Esophagus squamous epithelium (tissue), 5 donors: Measurements from ENCODE around the gene DCC. TPM values are rescaled to one million over a fixed set of nuclear protein-coding genes. Genes with fewer than 3 reads are reported as not detected.

Experiments used
- DNase-seq: peaks from one replicate; lab custom pipeline; 2025; lab: John Stamatoyannopoulos, UW
- H3K27ac ChIP-seq, 4 donors: fragments of 200-600 bp; sonication (generic); one replicate each; pipeline ENCODE4 v1.5.1; 2016 to 2019; ENCODE audit warnings: mild to moderate bottlenecking in 1 of 4
- H3K27me3 ChIP-seq, 4 donors: fragments of 200-600 bp; sonication (generic); 1 replicate in 3 of 4; 2 replicates in 1 of 4; pipeline versions ENCODE4 v1.5.1 to v1.6.0; 2017 to 2021; ENCODE audit warnings: antibody characterized with exemption in 1 of 4
- H3K36me3 ChIP-seq, 3 donors: fragments of 200-600 bp; sonication (generic); one replicate each; pipeline ENCODE4 v1.5.1; 2016 to 2019
- H3K4me1 ChIP-seq, 3 donors: fragments of 200-600 bp; sonication (generic); one replicate each; pipeline ENCODE4 v1.5.1; 2017 to 2019
- H3K4me3 ChIP-seq, 4 donors: fragments of 200-600 bp; sonication (generic); 1 replicate in 3 of 4; 2 replicates in 1 of 4; pipeline ENCODE4 v1.5.1; 2016 to 2019; ENCODE audit warnings: mild to moderate bottlenecking in 2 of 4, moderate library complexity in 1 of 4
- H3K9me3 ChIP-seq, 3 donors: fragments of 200-600 bp; sonication (generic); one replicate each; pipeline ENCODE4 v1.5.1; 2016 to 2019
- CTCF ChIP-seq, 6 experiments: fragments of 450-650 bp in 4 of 6; fragments of 200-600 bp in 2 of 6; sonication (generic) in 2 of 6; IDR thresholded peaks; one replicate each; pipeline ENCODE4 v1.5.1; 2016 to 2019; ENCODE audit warnings: antibody characterized with exemption in 6 of 6, mild to moderate bottlenecking in 4 of 6, moderate library complexity in 4 of 6
- POLR2A ChIP-seq, 4 donors: fragments of 450-650 bp; IDR thresholded peaks; one replicate each; pipeline ENCODE4 v1.6.1; 2017; ENCODE audit warnings: antibody characterized with exemption in 4 of 4, mild to moderate bottlenecking in 4 of 4, moderate library complexity in 3 of 4
- WGBS, 2 donors: methylation state at CpG; one replicate each; pipeline ENCODE4 v1.1.5; 2018; 5-methylcytosine and 5-hydroxymethylcytosine counted together
- intact Hi-C: fragments of 100-400 bp; cut with DNase I; formaldehyde crosslinking; loops from one replicate; pipeline ENCODE4 v1.15.0; 2022
- total RNA-seq, 4 donors: library from RNA; depleted of rRNA; stranded (reverse); fragments of >200 nt; gene quantifications; one replicate each; pipeline ENCODE4 v1.1.0, GENCODE V29; 2016
- donor health status: DM: yes; HTN: yes; CAD: no.

DCC gene
- total RNA-seq, 4 donors from 2014 or later, result 0.06 to 0.95 TPM; not detected in 2

DNA sequence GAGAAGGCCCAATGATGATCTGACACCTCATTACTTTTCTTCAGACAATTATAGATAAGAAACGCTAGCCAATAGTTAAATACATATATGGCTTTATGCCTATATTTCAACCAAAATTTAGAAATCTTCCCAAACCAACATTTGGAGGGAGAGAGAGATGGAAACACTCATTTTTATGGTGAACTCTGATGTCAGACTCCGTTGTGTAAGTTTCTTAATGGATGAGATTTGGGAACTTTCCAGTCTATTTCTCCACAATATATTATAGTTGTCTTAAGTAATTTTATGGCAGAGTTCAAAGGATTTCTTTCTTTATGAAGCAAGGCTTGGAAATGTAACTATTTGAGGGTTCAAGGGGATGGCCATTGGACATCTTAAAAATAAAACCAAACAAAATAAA is 407.0 kb downstream of the DCC start:
- Histone ChIP-seq H3K36me3 (no peaks in the 10 kb centered on the region), H3K27ac (no peak overlapping the region), H3K27me3 (no peaks in the 10 kb centered on the region), H3K4me3 (no peak overlapping the region), H3K4me1 (no peaks in the 10 kb centered on the region), H3K9me3 (peaks cover 0 to 10% (median 0%) of the 10 kb centered on the region in 3 donors)
- intact Hi-C loops, result no loop called here
- 48 to 56% methylated on average over 2 of the region's 2 CpGs for whole genome bisulfite sequencing, 2 donors
- TF ChIP-seq CTCF (IDR thresholded peaks at IDR 0.05), result no peak
- TF ChIP-seq POLR2A (IDR thresholded peaks at IDR 0.05), result no peak
- no peak for DNase-seq

GRCh38 chr18:52747869-52748268 is 407.9 kb downstream of the DCC start:
- intact Hi-C loops, result no loop called here
- H3K36me3 ChIP-seq, result no peaks in the 10 kb centered on the region

GRCh38 chr18:52748343-52748742 is 408.3 kb downstream of the DCC start:
- no peaks in the 10 kb centered on the region for H3K27me3 ChIP-seq
- no peak overlapping the region for H3K27ac ChIP-seq
- H3K9me3 ChIP-seq, result peaks cover 0 to 10% (median 0%) of the 10 kb centered on the region in 3 donors
- no peaks in the 10 kb centered on the region for H3K36me3 ChIP-seq
- no peak overlapping the region for H3K4me3 ChIP-seq
- no peak for DNase-seq
- no peaks in the 10 kb centered on the region for H3K4me1 ChIP-seq
- no peak for TF ChIP-seq CTCF (IDR thresholded peaks at IDR 0.05)
- no peak for TF ChIP-seq POLR2A (IDR thresholded peaks at IDR 0.05)
- WGBS, 2 donors, result 84% methylated on average over 5 of the region's 8 CpGs; no CpG with 5 or more reads in 1 of the 2 donors
- intact Hi-C loops, result no loop called here

More at GRCh38 chr18:52747869-52748268, 407.9 kb downstream of the DCC start:
- TF ChIP-seq CTCF (IDR thresholded peaks at IDR 0.05), result no peak
- TF ChIP-seq POLR2A (IDR thresholded peaks at IDR 0.05), result no peak
- Histone ChIP-seq H3K27me3 (no peaks in the 10 kb centered on the region), H3K27ac (no peak overlapping the region), H3K9me3 (peaks cover 0 to 10% (median 0%) of the 10 kb centered on the region in 3 donors), H3K4me3 (no peak overlapping the region), H3K4me1 (no peaks in the 10 kb centered on the region)
- no peak for DNase-seq
- WGBS, 2 donors, result 90 to 91% methylated on average over 4 to 10 of the region's 23 CpGs

- TF ChIP-seq CTCF (IDR thresholded peaks at IDR 0.05), result no peak
- TF ChIP-seq POLR2A (IDR thresholded peaks at IDR 0.05), result no peak
- Histone ChIP-seq H3K27ac (no peak overlapping the region), H3K27me3 (no peaks in the 10 kb centered on the region), H3K9me3 (peaks cover 0 to 10% (median 0%) of the 10 kb centered on the region in 3 donors), H3K4me1 (no peaks in the 10 kb centered on the region), H3K36me3 (no peaks in the 10 kb centered on the region), H3K4me3 (no peak overlapping the region)
- 30 to 77% methylated on average over 1 of the region's 1 CpG for WGBS, 2 donors
- intact Hi-C loops, result no loop called here
- no peak for DNase-seq
Measured at GRCh38 chr18:52749542-52749941, 409.5 kb downstream of the DCC start.

DNA sequence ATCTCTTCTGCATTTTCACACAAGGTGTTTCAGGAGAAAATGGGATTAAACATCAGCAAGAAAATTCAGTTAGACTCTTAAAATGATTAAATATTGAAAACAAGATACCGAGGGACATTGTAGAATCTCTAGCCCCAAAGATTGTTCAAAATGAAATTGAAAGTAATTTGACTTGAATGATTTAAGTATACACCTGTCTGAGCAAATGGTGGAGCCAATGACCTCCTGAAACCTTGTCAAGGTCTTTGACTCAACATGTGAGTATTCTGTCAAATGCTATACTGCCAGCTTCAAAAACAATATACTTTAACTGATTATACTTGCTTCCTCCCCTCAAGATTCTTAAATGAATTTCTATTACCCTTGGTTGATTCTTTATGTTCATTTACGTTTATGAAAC is 411.0 kb downstream of the DCC start:
- no peaks in the 10 kb centered on the region for H3K4me1 ChIP-seq
- intact Hi-C loops, result no loop called here
- no peak overlapping the region for H3K4me3 ChIP-seq
- no peaks in the 10 kb centered on the region for H3K36me3 ChIP-seq
- TF ChIP-seq POLR2A (IDR thresholded peaks at IDR 0.05) (no peak), CTCF (IDR thresholded peaks at IDR 0.05) (no peak)
- no peaks in the 10 kb centered on the region for H3K27me3 ChIP-seq
- H3K9me3 ChIP-seq, result peaks cover 0 to 10% (median 0%) of the 10 kb centered on the region in 3 donors
- 54 to 63% methylated on average over 2 of the region's 2 CpGs for WGBS, 2 donors
- DNase-seq, result no peak
- H3K27ac ChIP-seq, result no peak overlapping the region
